HepG2 (cell line): ENCODE data around the gene TSN. TPM values are rescaled to one million over a fixed set of nuclear protein-coding genes. Genes with fewer than 3 reads are reported as not detected.

ENCODE experiments used
- ATRX ChIP-seq: sonication (generic); formaldehyde crosslinking; IDR thresholded peaks from 2 replicates; pipeline ENCODE4 v1.4.0; 2020; ENCODE audit warnings: missing genetic modification reagents, borderline replicate concordance
- CEBPG ChIP-seq: IDR thresholded peaks from 2 replicates; pipeline ENCODE4 v1.6.1; 2016
- DMTF1 ChIP-seq: sonication (generic); formaldehyde crosslinking; IDR thresholded peaks from 2 replicates; pipeline ENCODE4 v1.4.0; 2020; ENCODE audit warnings: mild to moderate bottlenecking, missing genetic modification reagents
- DNMT1 ChIP-seq: sonication (generic); formaldehyde crosslinking; IDR thresholded peaks from 2 replicates; pipeline ENCODE4 v1.5.1; 2020; ENCODE audit warnings: mild to moderate bottlenecking, missing genetic modification reagents
- MED8 ChIP-seq: sonication (generic); formaldehyde crosslinking; IDR thresholded peaks from 2 replicates; pipeline ENCODE4 v1.8.1; 2023; ENCODE audit warnings: mild to moderate bottlenecking, missing genetic modification reagents; ENCODE audit not compliant: insufficient replicate concordance
- MTERF4 ChIP-seq: sonication (generic); formaldehyde crosslinking; IDR thresholded peaks from 2 replicates; pipeline ENCODE4 v1.8.0; 2023; ENCODE audit warnings: mild to moderate bottlenecking, missing genetic modification reagents
- MTF1 ChIP-seq: sonication (generic); formaldehyde crosslinking; IDR thresholded peaks from 2 replicates; pipeline ENCODE4 v1.5.0; 2020; ENCODE audit warnings: missing genetic modification reagents
- MXI1 ChIP-seq: IDR thresholded peaks from 3 replicates; pipeline ENCODE4 v1.6.1; 2012; ENCODE audit warnings: low read depth, low read length, inconsistent platforms, borderline replicate concordance
- MYC ChIP-seq: sonication (generic); formaldehyde crosslinking; IDR thresholded peaks from 2 replicates; pipeline ENCODE4 v1.9.0; 2021; ENCODE audit warnings: missing genetic modification reagents, borderline replicate concordance
- NCOA5 ChIP-seq: sonication (generic); formaldehyde crosslinking; IDR thresholded peaks from 2 replicates; pipeline ENCODE4 v1.4.0; 2020; ENCODE audit warnings: missing genetic modification reagents
- NFYC ChIP-seq: IDR thresholded peaks from 2 replicates; pipeline ENCODE4 v1.6.1; 2016; ENCODE audit warnings: missing genetic modification reagents, missing compliant biosample characterization
- PPARG ChIP-seq: conservative IDR thresholded peaks from 2 replicates; pipeline ENCODE4 v1.6.1; 2016; ENCODE audit warnings: missing biosample characterization, missing genetic modification reagents
- RAD51 ChIP-seq: fragments of 450-650 bp; IDR thresholded peaks from 2 replicates; pipeline ENCODE4 v1.6.1; 2016; ENCODE audit warnings: borderline replicate concordance
- RARA ChIP-seq: IDR thresholded peaks from 2 replicates; pipeline ENCODE4 v1.6.1; 2016; ENCODE audit warnings: missing genetic modification reagents, missing compliant biosample characterization
- RBAK ChIP-seq: sonication (generic); formaldehyde crosslinking; IDR thresholded peaks from 2 replicates; pipeline ENCODE4 v1.5.1; 2020; ENCODE audit warnings: mild to moderate bottlenecking, missing genetic modification reagents
- RFXANK ChIP-seq: IDR thresholded peaks from 2 replicates; pipeline ENCODE4 v1.6.1; 2016
- SMARCC2 ChIP-seq: fragments of 450-650 bp; IDR thresholded peaks from 2 replicates; pipeline ENCODE4 v1.6.1; 2017; ENCODE audit warnings: antibody characterized with exemption, mild to moderate bottlenecking
- SMC3 ChIP-seq: IDR thresholded peaks from 2 replicates; pipeline ENCODE4 v1.6.1; 2011; ENCODE audit warnings: low read length, improper control_type of control experiment
- THAP7 ChIP-seq: sonication (generic); formaldehyde crosslinking; IDR thresholded peaks from 2 replicates; pipeline ENCODE4 v1.8.1; 2023; ENCODE audit warnings: mild to moderate bottlenecking, missing genetic modification reagents
- ZKSCAN5 ChIP-seq: sonication (generic); formaldehyde crosslinking; IDR thresholded peaks from 2 replicates; pipeline ENCODE4 v1.5.1; 2020; ENCODE audit warnings: mild to moderate bottlenecking, missing genetic modification reagents
- ZNF160 ChIP-seq: sonication (generic); formaldehyde crosslinking; IDR thresholded peaks from 2 replicates; pipeline ENCODE4 v1.8.0; 2022; ENCODE audit warnings: mild to moderate bottlenecking, inconsistent platforms, missing genetic modification reagents
- ZNF274 ChIP-seq: sonication (generic); formaldehyde crosslinking; IDR thresholded peaks from 2 replicates; pipeline ENCODE4 v1.5.1; 2020; ENCODE audit warnings: mild to moderate bottlenecking, missing genetic modification reagents
- ZNF567 ChIP-seq: sonication (generic); formaldehyde crosslinking; IDR thresholded peaks from 2 replicates; pipeline ENCODE4 v1.8.1; 2023; ENCODE audit warnings: mild to moderate bottlenecking, missing genetic modification reagents, borderline replicate concordance
- ZNF605 ChIP-seq: sonication (generic); formaldehyde crosslinking; IDR thresholded peaks from 2 replicates; pipeline ENCODE4 v1.8.0; 2022; ENCODE audit warnings: mild to moderate bottlenecking, missing genetic modification reagents
- ZNF749 ChIP-seq: sonication (generic); formaldehyde crosslinking; IDR thresholded peaks from 2 replicates; pipeline ENCODE4 v1.8.0; 2022; ENCODE audit warnings: mild to moderate bottlenecking, missing genetic modification reagents, moderate library complexity, borderline replicate concordance
- ZNF784 ChIP-seq: sonication (generic); formaldehyde crosslinking; IDR thresholded peaks from 2 replicates; pipeline ENCODE4 v1.5.1; 2020; ENCODE audit warnings: missing genetic modification reagents, mild to moderate bottlenecking, borderline replicate concordance
- ZSCAN9 ChIP-seq: IDR thresholded peaks from 2 replicates; pipeline ENCODE4 v1.6.1; 2016; ENCODE audit warnings: borderline replicate concordance
- polyA plus RNA-seq, 8 experiments: library from polyadenylated mRNA; depleted of rRNA in 3 of 8; stranded (reverse) in 7 of 8; unstranded in 1 of 8; fragments of >200 nt; fragmentation: Illumina TruSeq in 4 of 8; extraction: Trizol in 4 of 8; gene quantifications; 2 replicates each; pipeline versions ENCODE4 v1.2.1 to v1.2.3, GENCODE V29; 2011 to 2016; ENCODE audit warnings: low read depth in 4 of 8, missing spikeins in 1 of 8, mixed read lengths in 1 of 8; ENCODE audit not compliant: insufficient read depth in 1 of 8
- total RNA-seq, 5 experiments: library from RNA; depleted of rRNA; stranded (reverse); fragments of >200 nt; fragmentation: Illumina TruSeq; extraction: Trizol; gene quantifications; 2 replicates each; pipeline ENCODE4 v1.2.3, GENCODE V29; 2016; ENCODE audit warnings: low read depth in 1 of 5

TSN gene
- total and polyA plus RNA-seq, 2 of the 13 experiments (the other 11 are each of a cell fraction or from before 2014, with no cell fraction given), result 56.4 to 115 TPM

GRCh38 chr2:121755237-121756111 is at the start of gene TSN (continued):
- TF ChIP-seq MTERF4 (peak; percentile 91), MTF1 (no peak), PPARG (CRISPR knock-in tag) (peak; percentile 70), CEBPG (CRISPR knock-in tag) (peak; percentile 88), ZNF749 (CRISPR knock-in tag) (peak; percentile 93), ZSCAN9 (CRISPR knock-in tag) (peak; percentile 94), ZNF567 (CRISPR knock-in tag) (peak; percentile 23; the same call in 1 of the 2 replicates), ZKSCAN5 (CRISPR knock-in tag) (no peak; the same call in 1 of the 2 replicates), RARA (peak; percentile 11; the same call in 1 of the 2 replicates), THAP7 (CRISPR knock-in tag) (peak; percentile 78; the same call in 1 of the 2 replicates), SMC3 (no peak), NCOA5 (no peak), ZNF160 (CRISPR knock-in tag) (peak; percentile 95), ZNF605 (CRISPR knock-in tag) (peak; percentile 95), ZNF274 (CRISPR knock-in tag) (peak; percentile 96), ATRX (CRISPR knock-in tag) (no peak), RBAK (CRISPR knock-in tag) (no peak), DNMT1 (CRISPR knock-in tag) (0 out of 2 replicates have a peak, but pooled peaks have one; percentile 59), MYC (CRISPR knock-in tag) (peak; percentile 100), SMARCC2 (no peak), RFXANK (CRISPR knock-in tag) (peak; percentile 85; the same call in 1 of the 2 replicates), NFYC (CRISPR knock-in tag) (peak; percentile 60), MXI1 (peak; percentile 99), ZNF784 (CRISPR knock-in tag) (no peak; the same call in 1 of the 2 replicates), RAD51 (peak; percentile 45; the same call in 1 of the 2 replicates), MED8 (CRISPR knock-in tag) (peak; percentile 79), DMTF1 (CRISPR knock-in tag) (no peak)
